Activated CD4-positive, alpha-beta T cell treated with anti-CD3 and anti-CD28 coated beads, Interleukin-2, amount 10 ng/mL, durations not matched to agents 7 days and 5 days (primary cell): ENCODE data around the gene GIMAP6. TPM values are rescaled to one million over a fixed set of nuclear protein-coding genes. Genes with fewer than 3 reads are reported as not detected.
A peak's percentile ranks its signal among the peaks of the same experiment; 100 is the strongest.
"Not testable (repeated sequence)": the region's sequence is repeated elsewhere in the genome, so short reads cannot be mapped to it uniquely, and the experiment has no call there.

Source experiments
- CTCF ChIA-PET: fragments of 350-600 bp; sonication (Branson Sonifier 250); formaldehyde crosslinking; loops from one replicate; lab custom pipeline; 2021; ENCODE audit warnings: antibody characterized with exemption; lab: Charles Lee
- POLR2A ChIA-PET: fragments of 350-600 bp; sonication (Branson Sonifier 250); formaldehyde crosslinking; loops from one replicate; lab custom pipeline; 2021; ENCODE audit warnings: antibody characterized with exemption; lab: Charles Lee
- DNase-seq: peaks from one replicate; pipeline ENCODE4 v3.0.0-alpha.2; 2020
- H3K27ac Mint-ChIP-seq: one replicate; pipeline ENCODE4 v1.8.0; 2021; ENCODE audit warnings: mild to moderate bottlenecking, moderate library complexity, mixed read lengths
- H3K27me3 Mint-ChIP-seq: one replicate; pipeline ENCODE4 v1.8.0; 2021; ENCODE audit warnings: mixed read lengths
- H3K36me3 Mint-ChIP-seq: one replicate; pipeline ENCODE4 v1.8.0; 2021; ENCODE audit warnings: low read depth, mixed read lengths
- H3K4me1 Mint-ChIP-seq: one replicate; pipeline ENCODE4 v1.8.0; 2021; ENCODE audit warnings: mixed read lengths
- H3K4me3 Mint-ChIP-seq: one replicate; pipeline ENCODE4 v1.8.0; 2021; ENCODE audit warnings: mild to moderate bottlenecking, moderate library complexity, mixed read lengths
- H3K9me3 Mint-ChIP-seq: one replicate; pipeline ENCODE4 v1.8.0; 2021; ENCODE audit warnings: mixed read lengths
- total RNA-seq, 2 experiments: library from RNA; stranded (reverse); gene quantifications; one replicate each; pipeline ENCODE4 v1.2.3, GENCODE V29; 2021

GIMAP6 gene
- 100 to 1,000 TPM; 105 to 109 TPM for total RNA-seq

DNA sequence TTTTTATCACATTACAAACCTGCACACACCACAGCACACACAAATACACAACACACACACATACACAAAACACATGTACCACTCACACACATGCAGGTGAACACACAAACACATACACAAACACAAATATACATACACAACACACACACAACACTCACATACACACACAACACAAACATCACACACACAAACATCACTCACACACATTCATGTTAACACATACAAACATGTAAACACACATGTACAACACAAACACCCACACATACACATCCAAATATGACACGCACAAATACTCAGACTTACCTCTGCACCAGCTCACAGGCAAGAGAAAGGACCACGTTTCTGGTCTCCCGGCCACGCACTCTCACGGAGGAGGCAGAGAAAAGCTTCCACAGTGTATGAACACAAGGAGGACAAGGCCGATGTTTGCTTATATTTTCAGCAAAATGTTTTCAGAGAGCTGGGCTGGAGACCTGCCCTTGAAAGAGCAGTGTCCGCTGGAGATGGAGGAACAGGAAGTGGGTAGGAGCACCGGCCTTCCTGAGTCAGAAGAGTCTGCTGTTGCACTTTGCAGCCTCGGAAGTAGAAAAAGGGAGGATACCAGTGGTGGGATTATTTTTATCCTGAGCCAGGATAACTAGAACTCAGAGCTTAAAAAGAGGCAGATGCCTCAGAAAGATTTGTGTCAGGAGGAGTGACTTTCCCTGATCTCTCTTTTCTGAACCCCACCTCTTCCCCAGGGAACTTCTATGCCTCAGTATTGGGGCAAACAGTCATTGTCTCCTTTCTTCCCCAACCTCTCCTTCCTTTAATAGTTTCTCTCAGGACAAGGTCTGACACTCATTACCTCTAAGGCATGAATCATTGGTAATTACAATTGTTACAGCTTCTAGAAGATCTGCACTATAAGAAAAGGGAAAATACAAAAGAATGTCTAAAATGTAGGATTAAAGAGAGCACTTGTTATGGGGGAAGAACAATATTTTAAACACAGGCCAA, at the start of gene GIMAP6:
GIMAP6 (minus strand) TSS at position 520 of the 999 bp plus-strand sequence. CDS start 2,243 bp downstream, outside the sequence.
- Mint-ChIP-seq H3K4me3 (peak within 1 kb of the TSS; percentile 88), H3K36me3 (peaks cover 83% of the 10 kb centered on the region), H3K27me3 (no peaks in the 10 kb centered on the region), H3K4me1 (peaks cover 66% of the 10 kb centered on the region), H3K27ac (peak within 1 kb of the TSS; percentile 91), H3K9me3 (peaks cover 29% of the 10 kb centered on the region)
- POLR2A ChIA-PET = interaction anchor here (0.8 to 1.5 kb wide), 5 partner anchors 36 to 116 kb away, joined by 3 to 5 read pairs (median 4); partner anchors contain the start of gene GIMAP1
- CTCF ChIA-PET = interaction anchor here (1.2 to 1.9 kb wide), 9 partner anchors 9 to 183 kb away, joined by 3 to 6 read pairs (median 4); no protein-coding TSS in a partner anchor
- DNase-seq = peak; percentile 57

GRCh38 chr7:150680364-150680763, 48.2 kb upstream of the GIMAP6 start:
- Mint-ChIP-seq H3K36me3 (peaks cover 64% of the 10 kb centered on the region), H3K27ac (peak overlapping the region; percentile 64), H3K4me1 (peaks cover 87% of the 10 kb centered on the region), H3K9me3 (peaks cover 33% of the 10 kb centered on the region)
- H3K27me3 Mint-ChIP-seq, POLR2A ChIA-PET, DNase-seq, H3K4me3 Mint-ChIP-seq, CTCF ChIA-PET: not testable (repeated sequence)

DNA sequence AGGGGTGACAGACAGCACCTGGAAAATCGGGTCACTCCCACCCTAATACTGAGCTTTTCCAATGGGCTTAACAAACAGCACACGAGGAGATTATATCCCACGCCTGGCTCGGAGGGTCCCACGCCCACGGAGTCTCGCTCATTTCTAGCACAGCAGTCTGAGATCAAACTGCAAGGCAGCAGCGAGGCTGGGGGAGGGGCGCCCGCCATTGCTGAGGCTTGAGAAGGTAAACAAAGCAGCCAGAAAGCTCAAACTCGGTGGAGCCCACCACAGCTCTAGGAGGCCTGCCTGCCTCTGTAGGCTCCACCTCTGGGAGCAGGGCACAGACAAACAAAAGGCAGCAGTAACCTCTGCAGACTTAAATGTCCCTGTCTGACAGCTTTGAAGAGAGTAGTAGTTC, 46.4 kb upstream of the GIMAP6 start:
- Mint-ChIP-seq H3K4me1 (peaks cover 84% of the 10 kb centered on the region), H3K27ac (peak overlapping the region; percentile 96), H3K36me3 (peaks cover 64% of the 10 kb centered on the region), H3K9me3 (peaks cover 29% of the 10 kb centered on the region), H3K4me3 (peak overlapping the region; percentile 57)
- ChIA-PET CTCF (interaction anchor here (0.8 to 1.3 kb wide), 4 partner anchors 9 to 37 kb away, joined by 3 to 4 read pairs (median 3); partner anchors contain the start of gene GIMAP1), POLR2A (interaction anchor here (0.6 kb wide), 1 partner anchor 37 kb away, joined by 3 read pairs; no protein-coding TSS in a partner anchor)
- DNase-seq, H3K27me3 Mint-ChIP-seq: not testable (repeated sequence)

GRCh38 chr7:150676854-150677253, 44.7 kb upstream of the GIMAP6 start:
- ChIA-PET POLR2A (interaction anchor here (1.5 kb wide), 1 partner anchor 9 kb away, joined by 3 read pairs; the partner anchor contains the start of gene GIMAP2), CTCF (interaction anchor here (0.7 kb wide), 1 partner anchor 9 kb away, joined by 3 read pairs; no protein-coding TSS in a partner anchor)
- Mint-ChIP-seq H3K27ac (peak overlapping the region; percentile 96), H3K9me3 (peaks cover 32% of the 10 kb centered on the region), H3K36me3 (peaks cover 61% of the 10 kb centered on the region), H3K4me3 (peak overlapping the region; percentile 69), H3K4me1 (peaks cover 81% of the 10 kb centered on the region)
- peak; percentile 68 for DNase-seq
- not testable (repeated sequence) for H3K27me3 Mint-ChIP-seq

GRCh38 chr7:150676276-150676675, 44.1 kb upstream of the GIMAP6 start:
- peak overlapping the region; percentile 69 for H3K4me3 Mint-ChIP-seq
- peak overlapping the region; percentile 96 for H3K27ac Mint-ChIP-seq
- POLR2A ChIA-PET = interaction anchor here (1.5 kb wide), 1 partner anchor 9 kb away, joined by 3 read pairs; the partner anchor contains the start of gene GIMAP2
- peaks cover 33% of the 10 kb centered on the region for H3K9me3 Mint-ChIP-seq
- H3K27me3 Mint-ChIP-seq, DNase-seq: not testable (repeated sequence)
- H3K36me3 Mint-ChIP-seq = peaks cover 60% of the 10 kb centered on the region
- CTCF ChIA-PET = interaction anchor here (0.7 kb wide), 1 partner anchor 8 kb away, joined by 3 read pairs; no protein-coding TSS in a partner anchor
- peaks cover 83% of the 10 kb centered on the region for H3K4me1 Mint-ChIP-seq

GRCh38 chr7:150675714-150676113, 43.5 kb upstream of the GIMAP6 start:
- POLR2A ChIA-PET = interaction anchor here (0.6 kb wide), 1 partner anchor 172 kb away, joined by 3 read pairs; no protein-coding TSS in a partner anchor
- no peak for DNase-seq
- Mint-ChIP-seq H3K9me3 (peaks cover 35% of the 10 kb centered on the region), H3K4me3 (peak overlapping the region; percentile 20), H3K4me1 (peaks cover 83% of the 10 kb centered on the region), H3K27ac (peak overlapping the region; percentile 96), H3K27me3 (no peaks in the 10 kb centered on the region), H3K36me3 (peaks cover 60% of the 10 kb centered on the region)
- CTCF ChIA-PET = interaction anchor here (0.6 kb wide), 1 partner anchor 191 kb away, joined by 3 read pairs; no protein-coding TSS in a partner anchor

GRCh38 chr7:150671798-150672585, 39.8 kb upstream of the GIMAP6 start:
- H3K4me3 Mint-ChIP-seq, H3K27me3 Mint-ChIP-seq, POLR2A ChIA-PET, DNase-seq: not testable (repeated sequence)
- H3K4me1 Mint-ChIP-seq = peaks cover 80% of the 10 kb centered on the region
- H3K36me3 Mint-ChIP-seq = peaks cover 49% of the 10 kb centered on the region
- CTCF ChIA-PET = interaction anchor here (0.9 kb wide), 1 partner anchor 43 kb away, joined by 4 read pairs; no protein-coding TSS in a partner anchor
- H3K27ac Mint-ChIP-seq = peak overlapping the region; percentile 14
- peaks cover 36% of the 10 kb centered on the region for H3K9me3 Mint-ChIP-seq

DNA sequence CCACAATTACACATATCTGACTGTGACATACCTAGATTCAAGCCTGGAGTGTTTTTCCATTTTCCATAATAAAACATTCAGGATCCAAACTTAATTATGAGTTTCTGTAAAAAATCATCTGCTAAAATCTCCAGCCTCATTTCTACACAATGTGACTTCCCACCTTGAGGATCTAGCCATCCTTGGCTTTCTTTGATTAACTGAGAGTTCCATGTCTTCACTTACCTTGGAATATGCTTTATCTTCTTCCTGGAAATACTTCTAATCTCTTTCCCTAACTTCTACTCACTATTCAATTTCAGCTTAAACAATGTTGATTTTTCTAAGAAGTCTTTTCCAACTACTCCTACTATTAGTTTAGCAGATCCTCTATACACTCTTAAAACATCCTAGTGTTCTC, 36.8 kb upstream of the GIMAP6 start:
- H3K27me3 Mint-ChIP-seq = no peaks in the 10 kb centered on the region
- H3K36me3 Mint-ChIP-seq = peaks cover 69% of the 10 kb centered on the region
- no peak for DNase-seq
- peaks cover 84% of the 10 kb centered on the region for H3K4me1 Mint-ChIP-seq
- H3K9me3 Mint-ChIP-seq = peaks cover 36% of the 10 kb centered on the region
- H3K4me3 Mint-ChIP-seq = peak overlapping the region; percentile 62
- POLR2A ChIA-PET = interaction anchor here (0.8 to 1.5 kb wide), 4 partner anchors 37 to 217 kb away, joined by 3 to 5 read pairs (median 4); partner anchors contain the start of genes GIMAP5 and GIMAP6
- peak overlapping the region; percentile 97 for H3K27ac Mint-ChIP-seq
- CTCF ChIA-PET = interaction anchor here (0.9 kb wide), 1 partner anchor 23 kb away, joined by 5 read pairs; no protein-coding TSS in a partner anchor

- peaks cover 36% of the 10 kb centered on the region for H3K9me3 Mint-ChIP-seq
- peaks cover 72% of the 10 kb centered on the region for H3K36me3 Mint-ChIP-seq
- peak overlapping the region; percentile 62 for H3K4me3 Mint-ChIP-seq
- H3K27ac Mint-ChIP-seq = peak overlapping the region; percentile 97
- H3K4me1 Mint-ChIP-seq = peaks cover 86% of the 10 kb centered on the region
- peak; percentile 75 for DNase-seq
- CTCF ChIA-PET = interaction anchor here (0.8 to 2.2 kb wide), 9 partner anchors 8 to 219 kb away, joined by 3 to 5 read pairs (median 3); partner anchors contain the start of gene GIMAP1
- POLR2A ChIA-PET = interaction anchor here (0.7 to 1.5 kb wide), 7 partner anchors 37 to 217 kb away, joined by 3 to 5 read pairs (median 3); partner anchors contain the start of genes GIMAP1, GIMAP5, GIMAP6 and GIMAP7
- H3K27me3 Mint-ChIP-seq = no peaks in the 10 kb centered on the region
Measured at GRCh38 chr7:150668472-150668911, 36.3 kb upstream of the GIMAP6 start.

DNA sequence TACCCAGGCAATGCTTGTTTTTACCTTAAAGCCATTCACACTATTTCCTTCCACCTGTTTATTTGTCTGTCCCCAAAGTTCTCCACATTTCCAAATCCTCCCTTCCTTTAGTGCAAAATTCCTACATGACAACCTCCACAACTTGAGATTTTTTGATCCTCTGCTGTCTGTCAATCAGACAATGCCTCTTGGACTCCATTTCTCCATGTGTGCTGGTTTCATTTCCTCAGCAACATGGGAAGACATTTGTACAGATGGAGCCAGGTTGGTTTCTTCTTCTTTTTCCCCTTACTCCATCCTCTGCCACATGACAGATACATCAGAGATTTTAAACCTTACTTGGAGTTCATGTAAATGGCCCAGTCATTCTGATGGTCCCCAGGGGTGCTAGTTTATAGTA, 34.2 kb upstream of the GIMAP6 start:
- Mint-ChIP-seq H3K9me3 (peaks cover 30% of the 10 kb centered on the region), H3K36me3 (peaks cover 69% of the 10 kb centered on the region), H3K4me3 (no peak overlapping the region), H3K27ac (peak overlapping the region; percentile 97), H3K4me1 (peaks cover 87% of the 10 kb centered on the region), H3K27me3 (no peaks in the 10 kb centered on the region)
- ChIA-PET POLR2A (interaction anchor here (1.0 kb wide), 1 partner anchor 214 kb away, joined by 3 read pairs; no protein-coding TSS in a partner anchor), CTCF (interaction anchor here (0.6 to 2.2 kb wide), 6 partner anchors 9 to 295 kb away, joined by 3 to 7 read pairs (median 3); partner anchors contain the start of gene GIMAP1)
- no peak for DNase-seq

GRCh38 chr7:150665896-150666295, 33.7 kb upstream of the GIMAP6 start:
- peak overlapping the region; percentile 12 for H3K4me3 Mint-ChIP-seq
- ChIA-PET CTCF (interaction anchor here (0.7 to 2.1 kb wide), 3 partner anchors 50 to 217 kb away, joined by 3 to 7 read pairs (median 3); partner anchors contain the start of gene GIMAP1), POLR2A (interaction anchor here (1.0 kb wide), 1 partner anchor 214 kb away, joined by 3 read pairs; no protein-coding TSS in a partner anchor)
- H3K27ac Mint-ChIP-seq = peak overlapping the region; percentile 97
- peaks cover 87% of the 10 kb centered on the region for H3K4me1 Mint-ChIP-seq
- peaks cover 69% of the 10 kb centered on the region for H3K36me3 Mint-ChIP-seq
- no peak for DNase-seq
- H3K27me3 Mint-ChIP-seq = no peaks in the 10 kb centered on the region
- peaks cover 27% of the 10 kb centered on the region for H3K9me3 Mint-ChIP-seq
